ENCODE results near the gene KCP.

Gene KCP

GRCh38 chr7:128836729-128837348 is 73.7 kb downstream of the KCP start:
- FAIRE-seq = no peak

GRCh38 chr7:128835790-128836641 is 74.5 kb downstream of the KCP start:
- no peak for FAIRE-seq

- FAIRE-seq = no peak
Observed at GRCh38 chr7:128835231-128835751, 75.2 kb downstream of the KCP start.

GRCh38 chr7:128833946-128834325 is 76.6 kb downstream of the KCP start:
- FAIRE-seq = no peak

GRCh38 chr7:128833148-128833945 is 77.2 kb downstream of the KCP start:
- no peak for FAIRE-seq

GRCh38 chr7:128832880-128833147 is 77.7 kb downstream of the KCP start:
- FAIRE-seq = no peak

- no peak for FAIRE-seq
Observed at GRCh38 chr7:128831994-128832879, 78.3 kb downstream of the KCP start.

GRCh38 chr7:128831178-128831993 is 79.1 kb downstream of the KCP start:
- FAIRE-seq = no peak

GRCh38 chr7:128830231-128831177 is 80.0 kb downstream of the KCP start, which contains the start of gene FLNC:
FLNC (plus strand) TSS chr7:128830406; CDS start chr7:128830638, 232 bp downstream.
- FAIRE-seq = no peak

GRCh38 chr7:128829391-128830166 is 80.9 kb downstream of the KCP start:
- no peak for FAIRE-seq

- no peak for FAIRE-seq
Observed at GRCh38 chr7:128827971-128828711, 82.4 kb downstream of the KCP start.

- no peak for FAIRE-seq
Observed at GRCh38 chr7:128827248-128827958, 83.1 kb downstream of the KCP start.

- FAIRE-seq = no peak
Observed at GRCh38 chr7:128826916-128827247, 83.6 kb downstream of the KCP start.
